Measurements from ENCODE around the gene ABLIM2.

DNA sequence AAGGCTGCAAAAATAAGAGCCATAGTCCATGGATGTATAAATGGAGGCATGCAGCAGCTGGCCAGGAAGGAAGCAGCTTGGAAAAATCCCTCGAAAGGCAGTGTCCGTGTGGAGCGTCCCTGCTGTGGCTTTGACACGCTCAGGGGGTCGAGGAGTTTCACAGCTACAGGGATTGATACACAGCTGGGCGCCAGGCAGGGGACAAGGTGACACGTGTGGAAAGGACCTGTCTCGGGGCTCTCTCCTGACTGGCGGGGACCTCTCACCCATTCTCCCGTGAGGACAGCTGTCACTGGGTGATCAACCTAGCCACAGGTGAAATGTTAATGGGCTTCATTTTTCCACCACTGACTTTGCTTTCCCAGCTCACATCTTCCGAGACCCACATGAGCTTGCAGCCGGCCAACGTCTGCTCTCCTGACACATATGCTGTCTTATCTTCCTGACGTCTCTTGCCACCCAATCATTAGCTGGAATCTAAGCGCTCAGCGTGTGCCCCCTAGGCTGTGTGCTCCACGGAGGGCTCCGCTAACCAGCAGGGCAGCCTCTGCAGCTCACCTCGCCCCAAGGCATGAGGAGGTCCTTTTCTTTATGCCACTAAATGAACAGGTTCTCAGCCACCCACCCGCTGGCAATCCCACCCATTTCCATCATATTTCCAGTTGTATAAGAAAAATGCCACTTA is 129.6 kb downstream of the ABLIM2 start:
- TF ChIP-seq POLR2AphosphoS5 (IDR thresholded peaks at IDR 0.05; ENCODE audit: low read depth) = no peak
- TF ChIP-seq, protein P1, sequence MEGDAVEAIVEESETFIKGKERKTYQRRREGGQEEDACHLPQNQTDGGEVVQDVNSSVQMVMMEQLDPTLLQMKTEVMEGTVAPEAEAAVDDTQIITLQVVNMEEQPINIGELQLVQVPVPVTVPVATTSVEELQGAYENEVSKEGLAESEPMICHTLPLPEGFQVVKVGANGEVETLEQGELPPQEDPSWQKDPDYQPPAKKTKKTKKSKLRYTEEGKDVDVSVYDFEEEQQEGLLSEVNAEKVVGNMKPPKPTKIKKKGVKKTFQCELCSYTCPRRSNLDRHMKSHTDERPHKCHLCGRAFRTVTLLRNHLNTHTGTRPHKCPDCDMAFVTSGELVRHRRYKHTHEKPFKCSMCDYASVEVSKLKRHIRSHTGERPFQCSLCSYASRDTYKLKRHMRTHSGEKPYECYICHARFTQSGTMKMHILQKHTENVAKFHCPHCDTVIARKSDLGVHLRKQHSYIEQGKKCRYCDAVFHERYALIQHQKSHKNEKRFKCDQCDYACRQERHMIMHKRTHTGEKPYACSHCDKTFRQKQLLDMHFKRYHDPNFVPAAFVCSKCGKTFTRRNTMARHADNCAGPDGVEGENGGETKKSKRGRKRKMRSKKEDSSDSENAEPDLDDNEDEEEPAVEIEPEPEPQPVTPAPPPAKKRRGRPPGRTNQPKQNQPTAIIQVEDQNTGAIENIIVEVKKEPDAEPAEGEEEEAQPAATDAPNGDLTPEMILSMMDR (IDR thresholded peaks at IDR 0.05; ENCODE audit: insufficient read depth, low read length) = no peak
- TF ChIP-seq, protein P2, sequence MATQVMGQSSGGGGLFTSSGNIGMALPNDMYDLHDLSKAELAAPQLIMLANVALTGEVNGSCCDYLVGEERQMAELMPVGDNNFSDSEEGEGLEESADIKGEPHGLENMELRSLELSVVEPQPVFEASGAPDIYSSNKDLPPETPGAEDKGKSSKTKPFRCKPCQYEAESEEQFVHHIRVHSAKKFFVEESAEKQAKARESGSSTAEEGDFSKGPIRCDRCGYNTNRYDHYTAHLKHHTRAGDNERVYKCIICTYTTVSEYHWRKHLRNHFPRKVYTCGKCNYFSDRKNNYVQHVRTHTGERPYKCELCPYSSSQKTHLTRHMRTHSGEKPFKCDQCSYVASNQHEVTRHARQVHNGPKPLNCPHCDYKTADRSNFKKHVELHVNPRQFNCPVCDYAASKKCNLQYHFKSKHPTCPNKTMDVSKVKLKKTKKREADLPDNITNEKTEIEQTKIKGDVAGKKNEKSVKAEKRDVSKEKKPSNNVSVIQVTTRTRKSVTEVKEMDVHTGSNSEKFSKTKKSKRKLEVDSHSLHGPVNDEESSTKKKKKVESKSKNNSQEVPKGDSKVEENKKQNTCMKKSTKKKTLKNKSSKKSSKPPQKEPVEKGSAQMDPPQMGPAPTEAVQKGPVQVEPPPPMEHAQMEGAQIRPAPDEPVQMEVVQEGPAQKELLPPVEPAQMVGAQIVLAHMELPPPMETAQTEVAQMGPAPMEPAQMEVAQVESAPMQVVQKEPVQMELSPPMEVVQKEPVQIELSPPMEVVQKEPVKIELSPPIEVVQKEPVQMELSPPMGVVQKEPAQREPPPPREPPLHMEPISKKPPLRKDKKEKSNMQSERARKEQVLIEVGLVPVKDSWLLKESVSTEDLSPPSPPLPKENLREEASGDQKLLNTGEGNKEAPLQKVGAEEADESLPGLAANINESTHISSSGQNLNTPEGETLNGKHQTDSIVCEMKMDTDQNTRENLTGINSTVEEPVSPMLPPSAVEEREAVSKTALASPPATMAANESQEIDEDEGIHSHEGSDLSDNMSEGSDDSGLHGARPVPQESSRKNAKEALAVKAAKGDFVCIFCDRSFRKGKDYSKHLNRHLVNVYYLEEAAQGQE (IDR thresholded peaks at IDR 0.05; ENCODE audit: insufficient replicate concordance, low read depth) = no peak
- TF ChIP-seq SPI1 (IDR thresholded peaks at IDR 0.05; ENCODE audit: borderline replicate concordance, low read depth) = no peak
- no peak for TF ChIP-seq GABPA (IDR thresholded peaks at IDR 0.05; ENCODE audit: low read depth)
